GM23248 (cell line): ENCODE measurements around the gene PISD. TPM values are rescaled to one million over a fixed set of nuclear protein-coding genes. Genes with fewer than 3 reads are reported as not detected.

ENCODE experiments used
- DNase-seq: peaks from one replicate; pipeline ENCODE4 v3.0.0-alpha.2; 2015
- H2AFZ ChIP-seq: fragments of 200-600 bp; sonication (generic); 2 replicates; pipeline ENCODE4 v1.6.1; 2016; ENCODE audit warnings: antibody characterized with exemption
- H3F3A ChIP-seq: fragments of 200-600 bp; sonication (generic); 2 replicates; pipeline ENCODE4 v1.6.1; 2016; ENCODE audit warnings: mild to moderate bottlenecking, antibody characterized with exemption, mixed run types; ENCODE audit not compliant: insufficient read depth
- H3K27ac ChIP-seq: fragments of 200-600 bp; sonication (generic); 2 replicates; pipeline ENCODE4 v1.5.1; 2016; ENCODE audit warnings: mild to moderate bottlenecking
- H3K27me3 ChIP-seq: fragments of 200-600 bp; sonication (generic); replicated peaks from 2 replicates; pipeline ENCODE4 v1.6.1; 2016; ENCODE audit warnings: mild to moderate bottlenecking; ENCODE audit not compliant: insufficient read depth
- H3K36me3 ChIP-seq: fragments of 200-600 bp; sonication (generic); 2 replicates; pipeline ENCODE4 v1.6.1; 2016; ENCODE audit warnings: low read depth, mild to moderate bottlenecking
- H3K4me1 ChIP-seq: fragments of 200-600 bp; sonication (generic); 2 replicates; pipeline ENCODE4 v1.6.1; 2016; ENCODE audit warnings: mild to moderate bottlenecking; ENCODE audit not compliant: insufficient read depth
- H3K4me2 ChIP-seq: fragments of 200-600 bp; sonication (generic); one replicate; pipeline ENCODE4 v1.6.1; 2016; ENCODE audit warnings: mild to moderate bottlenecking; ENCODE audit not compliant: unreplicated experiment
- H3K4me3 ChIP-seq: fragments of 200-600 bp; sonication (generic); 2 replicates; pipeline ENCODE4 v1.5.1; 2016; ENCODE audit warnings: mild to moderate bottlenecking
- H3K79me2 ChIP-seq: fragments of 200-600 bp; sonication (generic); 2 replicates; pipeline ENCODE4 v1.6.1; 2016; ENCODE audit warnings: mild to moderate bottlenecking; ENCODE audit not compliant: insufficient read depth
- H3K9ac ChIP-seq: fragments of 200-600 bp; sonication (generic); 2 replicates; pipeline ENCODE4 v1.6.1; 2016; ENCODE audit warnings: mild to moderate bottlenecking
- H3K9me2 ChIP-seq: fragments of 200-600 bp; sonication (generic); 2 replicates; pipeline ENCODE4 v1.6.1; 2016; ENCODE audit warnings: mixed run types, mild to moderate bottlenecking, moderate library complexity; ENCODE audit not compliant: insufficient read depth
- H3K9me3 ChIP-seq: fragments of 200-600 bp; sonication (generic); one replicate; pipeline ENCODE4 v1.6.1; 2017; ENCODE audit warnings: low read depth
- H4K20me1 ChIP-seq: fragments of 200-600 bp; sonication (generic); 2 replicates; pipeline ENCODE4 v1.6.0; 2016; ENCODE audit not compliant: insufficient read depth
- EZH2 ChIP-seq: fragments of 200-600 bp; sonication (generic); IDR thresholded peaks from 2 replicates; pipeline ENCODE4 v1.6.1; 2018; ENCODE audit warnings: antibody characterized with exemption, mild to moderate bottlenecking; ENCODE audit not compliant: insufficient read depth, poor library complexity, severe bottlenecking
- EZH2phosphoT487 ChIP-seq: fragments of 200-600 bp; sonication (generic); IDR thresholded peaks from 2 replicates; pipeline ENCODE4 v1.6.1; 2018; ENCODE audit warnings: antibody characterized with exemption, moderate library complexity, mild to moderate bottlenecking, low read depth; ENCODE audit not compliant: insufficient read depth
- WGBS, 2 experiments: methylation state at CpG; one replicate each; pipeline ENCODE4 v1.1.6; 2015 to 2017; ENCODE audit warnings: low lambda C conversion rate in 2 of 2, low coverage in 1 of 2; ENCODE audit errors: missing lambda C conversion rate in 2 of 2; 5-methylcytosine and 5-hydroxymethylcytosine counted together
- in situ Hi-C: fragments of 300-500 bp; cut with MboI; formaldehyde crosslinking; loops from 2 replicates; pipeline ENCODE4 v1.15.0; 2020
- polyA plus RNA-seq: library from polyadenylated mRNA; unstranded; fragments of >200 nt; fragmentation: Nextera tagmentation; extraction: Ambion mirVana; gene quantifications from 2 replicates; pipeline ENCODE4 v1.2.1, GENCODE V29; 2016
- total RNA-seq: library from RNA; depleted of rRNA; stranded (reverse); fragments of >200 nt; shearing (Covaris generic); gene quantifications from 2 replicates; pipeline ENCODE4 v1.2.3, GENCODE V29; 2014

PISD gene
- total and polyA plus RNA-seq, 2 experiments from 2014 or later, result 32.7 to 34.2 TPM

DNA sequence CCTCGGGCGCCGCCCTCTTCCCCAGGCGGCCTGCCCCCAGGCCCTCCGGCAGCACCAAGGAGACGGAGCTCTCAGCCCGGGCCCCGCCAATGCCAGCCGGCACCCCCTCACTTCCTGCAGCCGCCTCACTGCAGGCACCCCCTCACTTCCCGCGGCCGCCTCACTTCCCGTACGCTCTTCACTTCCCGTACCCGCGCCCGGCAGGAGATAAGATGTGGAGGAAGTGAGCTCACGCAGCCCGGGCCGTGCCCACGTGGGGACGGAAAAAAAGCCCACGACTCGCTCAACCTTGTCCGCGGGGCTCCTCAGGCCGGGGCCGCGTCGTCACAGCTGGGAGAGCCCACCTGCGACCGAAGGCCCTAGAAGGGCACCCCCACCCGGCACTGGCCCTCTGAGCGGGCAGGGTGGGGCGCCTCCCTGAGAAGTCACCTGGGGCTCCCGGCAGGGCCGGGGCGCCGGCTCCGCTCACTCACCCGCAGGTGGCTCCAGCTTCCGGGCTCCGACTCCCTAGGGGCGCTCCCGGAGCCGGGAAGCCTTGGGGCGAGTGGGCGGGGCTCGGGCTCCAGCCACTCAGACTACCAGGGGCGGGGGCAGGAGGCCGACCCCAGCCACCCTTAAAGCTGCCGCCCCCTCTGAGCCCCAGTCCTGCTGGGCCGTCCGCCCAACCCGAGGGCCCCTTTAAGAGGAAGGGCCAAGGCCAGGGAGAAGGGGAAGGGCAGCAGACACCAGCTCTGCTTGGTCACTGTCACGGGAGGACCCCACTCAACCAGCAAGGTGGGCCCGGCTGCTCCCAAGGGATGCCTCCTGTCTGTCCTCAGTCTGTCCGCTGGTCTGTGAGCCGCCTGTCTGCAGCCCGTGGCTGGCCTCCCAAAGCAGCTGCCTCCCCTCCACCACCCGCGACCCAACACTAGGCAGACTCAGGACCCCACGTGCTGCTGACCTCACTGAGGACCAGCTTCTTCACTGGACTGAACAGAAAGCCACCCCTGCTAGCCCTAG, 31.4 kb downstream of the PISD start:
- H3K4me2 ChIP-seq, result peak overlapping the region; percentile 90
- no peaks in the 10 kb centered on the region for H3K36me3 ChIP-seq
- H3K79me2 ChIP-seq, result peaks cover 85% of the 10 kb centered on the region
- no peaks in the 10 kb centered on the region for H4K20me1 ChIP-seq
- no peaks in the 10 kb centered on the region for H3K9me2 ChIP-seq
- peak; percentile 87 for DNase-seq
- peak overlapping the region; percentile 68 for H2AFZ ChIP-seq
- peak overlapping the region; percentile 75 for H3K27ac ChIP-seq
- no peaks in the 10 kb centered on the region for H3K27me3 ChIP-seq
- H3F3A ChIP-seq, result 0 out of 2 replicates have a peak, but pooled peaks cover 10% of the 10 kb centered on the region
- 1% methylated on average over 53 to 62 of the region's 65 CpGs for WGBS, 2 experiments
- TF ChIP-seq EZH2phosphoT487 (no peak), EZH2 (no peak)
- H3K9ac ChIP-seq, result peak overlapping the region; percentile 90
- no peaks in the 10 kb centered on the region for H3K9me3 ChIP-seq
- in situ Hi-C loops, result loop anchor here (5.0 kb wide), 1 partner anchor 63 kb away; no protein-coding TSS in a partner anchor
- H3K4me3 ChIP-seq, result peak overlapping the region; percentile 88
- peaks cover 5% of the 10 kb centered on the region; the same call in 1 of the 2 replicates for H3K4me1 ChIP-seq

DNA sequence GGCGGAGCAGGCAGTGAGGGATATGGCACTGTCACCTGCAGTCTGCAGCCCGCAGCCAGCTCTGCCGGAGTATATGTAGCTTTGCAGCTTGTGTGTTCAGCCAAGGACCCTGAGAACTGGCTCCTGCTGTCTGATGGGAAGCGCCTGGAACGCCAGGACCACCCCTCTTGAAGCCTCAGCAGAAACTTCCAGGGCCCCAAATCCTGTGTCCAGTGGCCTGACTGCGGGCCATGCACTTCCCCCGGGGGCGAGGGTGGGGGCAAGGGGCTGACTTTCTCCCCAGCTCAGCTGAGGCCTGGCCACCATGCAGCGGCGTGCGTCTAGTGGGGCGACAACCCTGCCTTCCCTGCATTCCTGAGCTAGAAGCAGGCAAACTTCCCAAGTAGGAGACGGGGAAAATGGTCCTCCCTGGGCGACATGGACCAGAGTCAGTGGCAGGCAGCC, 32.3 kb downstream of the PISD start:
- Histone ChIP-seq H3K9me3 (no peaks in the 10 kb centered on the region), H3K27me3 (no peaks in the 10 kb centered on the region), H4K20me1 (no peaks in the 10 kb centered on the region), H3K9ac (peak overlapping the region; percentile 90), H3K36me3 (no peaks in the 10 kb centered on the region), H2AFZ (peak overlapping the region; percentile 68; the same call in 1 of the 2 replicates), H3K79me2 (peaks cover 85% of the 10 kb centered on the region), H3K4me2 (peak overlapping the region; percentile 90), H3K4me3 (peak overlapping the region; percentile 88), H3K9me2 (no peaks in the 10 kb centered on the region), H3K4me1 (peaks cover 5% of the 10 kb centered on the region; the same call in 1 of the 2 replicates), H3K27ac (peak overlapping the region; percentile 75), H3F3A (0 out of 2 replicates have a peak, but pooled peaks cover 10% of the 10 kb centered on the region)
- WGBS, 2 experiments, result 21 to 35% methylated on average over 7 to 14 of the region's 14 CpGs
- TF ChIP-seq EZH2 (no peak), EZH2phosphoT487 (no peak)
- in situ Hi-C loops, result loop anchor here (5.0 kb wide), 1 partner anchor 62 kb away; no protein-coding TSS in a partner anchor
- DNase-seq, result no peak

- H3K4me3 ChIP-seq, result peak overlapping the region; percentile 88
- 94 to 96% methylated on average over 16 to 17 of the region's 17 CpGs for WGBS, 2 experiments
- peak overlapping the region; percentile 90 for H3K4me2 ChIP-seq
- TF ChIP-seq EZH2phosphoT487 (no peak), EZH2 (no peak)
- in situ Hi-C loops, result no loop called here
- no peaks in the 10 kb centered on the region for H3K27me3 ChIP-seq
- H2AFZ ChIP-seq, result no peak overlapping the region
- H3K79me2 ChIP-seq, result peaks cover 87% of the 10 kb centered on the region
- peaks cover 5% of the 10 kb centered on the region; the same call in 1 of the 2 replicates for H3K4me1 ChIP-seq
- 0 out of 2 replicates have a peak, but pooled peaks cover 10% of the 10 kb centered on the region for H3F3A ChIP-seq
- H3K9ac ChIP-seq, result peak overlapping the region; percentile 90
- no peaks in the 10 kb centered on the region for H3K9me3 ChIP-seq
- no peaks in the 10 kb centered on the region for H3K9me2 ChIP-seq
- no peaks in the 10 kb centered on the region for H4K20me1 ChIP-seq
- peak overlapping the region; percentile 75; the same call in 1 of the 2 replicates for H3K27ac ChIP-seq
- no peaks in the 10 kb centered on the region for H3K36me3 ChIP-seq
- no peak for DNase-seq
Observed at GRCh38 chr22:31628969-31629708, 32.9 kb downstream of the PISD start.

DNA sequence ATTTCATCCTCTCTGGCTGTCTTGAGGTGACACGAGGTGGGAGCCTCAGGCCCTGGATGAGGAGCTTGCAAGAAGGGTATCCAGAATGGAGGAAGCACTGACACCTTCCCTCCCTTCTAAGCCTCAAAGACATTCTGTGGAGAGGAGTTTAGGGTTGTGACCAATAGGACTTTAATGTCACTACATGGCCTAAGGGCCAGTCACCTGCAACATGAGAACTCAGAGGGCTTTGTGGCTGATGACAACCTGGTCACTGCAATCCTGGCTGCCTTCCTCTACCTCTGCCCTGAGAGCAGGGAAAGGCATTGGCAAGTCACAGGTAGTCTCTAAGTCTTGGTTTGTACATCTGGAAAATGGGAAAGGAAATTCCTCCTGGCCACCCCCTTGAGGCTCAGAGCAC, 33.7 kb downstream of the PISD start:
- Histone ChIP-seq H3K4me3 (no peak overlapping the region), H3K27ac (no peak overlapping the region), H3F3A (0 out of 2 replicates have a peak, but pooled peaks cover 10% of the 10 kb centered on the region), H2AFZ (no peak overlapping the region), H3K79me2 (peaks cover 88% of the 10 kb centered on the region), H3K9me2 (no peaks in the 10 kb centered on the region), H4K20me1 (no peaks in the 10 kb centered on the region), H3K27me3 (no peaks in the 10 kb centered on the region), H3K4me1 (peaks cover 5% of the 10 kb centered on the region; the same call in 1 of the 2 replicates), H3K9ac (no peak overlapping the region), H3K9me3 (no peaks in the 10 kb centered on the region), H3K4me2 (no peak overlapping the region), H3K36me3 (no peaks in the 10 kb centered on the region)
- TF ChIP-seq EZH2phosphoT487 (no peak), EZH2 (no peak)
- in situ Hi-C loops, result no loop called here
- WGBS, 2 experiments, result 50 to 64% methylated on average over 1 of the region's 1 CpG
- DNase-seq, result no peak
